Neutrophil (primary cell): ENCODE measurements around the gene INHBB.
"Not testable (repeated sequence)": the region's sequence is repeated elsewhere in the genome, so short reads cannot be mapped to it uniquely, and the experiment has no call there.

Experiments
- H3K27ac ChIP-seq: fragments of 200-600 bp; sonication (generic); 2 replicates; pipeline ENCODE4 v1.5.1; 2016; ENCODE audit warnings: mild to moderate bottlenecking, moderate library complexity
- H3K27me3 ChIP-seq: fragments of 200-600 bp; sonication (generic); 2 replicates; pipeline ENCODE4 v1.6.0; 2016; ENCODE audit warnings: mild to moderate bottlenecking
- H3K36me3 ChIP-seq: fragments of 200-600 bp; sonication (generic); 2 replicates; pipeline ENCODE4 v1.5.1; 2017
- H3K4me1 ChIP-seq, 2 experiments: fragments of 200-600 bp in 1 of 2; sonication (generic) in 1 of 2; 1 replicate in 1 of 2; 2 replicates in 1 of 2; pipeline versions ENCODE4 v1.5.1 to v1.6.1; 2013 to 2016; ENCODE audit warnings: low read depth in 1 of 2, low read length in 1 of 2, mild to moderate bottlenecking in 1 of 2, moderate library complexity in 1 of 2; ENCODE audit not compliant: control insufficient read depth in 1 of 2, insufficient read depth in 1 of 2
- H3K4me3 ChIP-seq, 2 experiments: fragments of 200-600 bp in 1 of 2; sonication (generic) in 1 of 2; 1 replicate in 1 of 2; 2 replicates in 1 of 2; pipeline ENCODE4 v1.5.1; 2013 to 2016; ENCODE audit warnings: low read depth in 1 of 2, low read length in 1 of 2, mild to moderate bottlenecking in 1 of 2, moderate library complexity in 1 of 2
- H3K9me3 ChIP-seq: fragments of 200-600 bp; sonication (generic); 2 replicates; pipeline ENCODE4 v1.5.1; 2016
- TF ChIP-seq, protein P1 (sequence below): fragments of 200-600 bp; sonication (generic); IDR thresholded peaks from 2 replicates; pipeline ENCODE4 v1.5.1; 2016; ENCODE audit warnings: antibody characterized with exemption

Gene INHBB

DNA sequence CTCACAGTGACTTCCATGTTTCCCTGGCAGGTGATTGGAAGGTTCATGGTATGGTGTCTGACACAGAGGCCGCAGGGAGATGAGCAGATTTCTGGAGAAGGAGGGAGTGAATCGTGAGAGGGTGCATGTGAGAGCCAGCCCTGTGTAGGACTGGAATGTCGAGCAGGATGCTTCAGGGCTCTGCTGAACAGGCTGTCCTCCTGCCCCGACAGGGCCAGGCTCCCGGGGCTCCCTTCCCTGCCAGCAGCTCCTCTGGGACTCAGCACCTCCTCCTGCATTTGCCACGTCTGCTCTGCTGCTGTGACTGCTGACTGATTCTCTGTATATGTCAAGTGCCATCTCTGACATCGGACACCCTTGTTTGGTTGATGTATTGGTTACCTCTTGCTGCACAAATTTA lies 38.5 kb upstream of the INHBB start:
- no peak overlapping the region for H3K27ac ChIP-seq
- no peaks in the 10 kb centered on the region for H3K27me3 ChIP-seq
- H3K4me1 ChIP-seq, result peaks cover 10 to 11% of the 10 kb centered on the region in 2 experiments
- no peaks in the 10 kb centered on the region for H3K9me3 ChIP-seq
- H3K4me3 ChIP-seq, result no peak overlapping the region
- TF ChIP-seq, protein P1, sequence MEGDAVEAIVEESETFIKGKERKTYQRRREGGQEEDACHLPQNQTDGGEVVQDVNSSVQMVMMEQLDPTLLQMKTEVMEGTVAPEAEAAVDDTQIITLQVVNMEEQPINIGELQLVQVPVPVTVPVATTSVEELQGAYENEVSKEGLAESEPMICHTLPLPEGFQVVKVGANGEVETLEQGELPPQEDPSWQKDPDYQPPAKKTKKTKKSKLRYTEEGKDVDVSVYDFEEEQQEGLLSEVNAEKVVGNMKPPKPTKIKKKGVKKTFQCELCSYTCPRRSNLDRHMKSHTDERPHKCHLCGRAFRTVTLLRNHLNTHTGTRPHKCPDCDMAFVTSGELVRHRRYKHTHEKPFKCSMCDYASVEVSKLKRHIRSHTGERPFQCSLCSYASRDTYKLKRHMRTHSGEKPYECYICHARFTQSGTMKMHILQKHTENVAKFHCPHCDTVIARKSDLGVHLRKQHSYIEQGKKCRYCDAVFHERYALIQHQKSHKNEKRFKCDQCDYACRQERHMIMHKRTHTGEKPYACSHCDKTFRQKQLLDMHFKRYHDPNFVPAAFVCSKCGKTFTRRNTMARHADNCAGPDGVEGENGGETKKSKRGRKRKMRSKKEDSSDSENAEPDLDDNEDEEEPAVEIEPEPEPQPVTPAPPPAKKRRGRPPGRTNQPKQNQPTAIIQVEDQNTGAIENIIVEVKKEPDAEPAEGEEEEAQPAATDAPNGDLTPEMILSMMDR, result no peak
- H3K36me3 ChIP-seq, result peaks cover 30% of the 10 kb centered on the region

DNA sequence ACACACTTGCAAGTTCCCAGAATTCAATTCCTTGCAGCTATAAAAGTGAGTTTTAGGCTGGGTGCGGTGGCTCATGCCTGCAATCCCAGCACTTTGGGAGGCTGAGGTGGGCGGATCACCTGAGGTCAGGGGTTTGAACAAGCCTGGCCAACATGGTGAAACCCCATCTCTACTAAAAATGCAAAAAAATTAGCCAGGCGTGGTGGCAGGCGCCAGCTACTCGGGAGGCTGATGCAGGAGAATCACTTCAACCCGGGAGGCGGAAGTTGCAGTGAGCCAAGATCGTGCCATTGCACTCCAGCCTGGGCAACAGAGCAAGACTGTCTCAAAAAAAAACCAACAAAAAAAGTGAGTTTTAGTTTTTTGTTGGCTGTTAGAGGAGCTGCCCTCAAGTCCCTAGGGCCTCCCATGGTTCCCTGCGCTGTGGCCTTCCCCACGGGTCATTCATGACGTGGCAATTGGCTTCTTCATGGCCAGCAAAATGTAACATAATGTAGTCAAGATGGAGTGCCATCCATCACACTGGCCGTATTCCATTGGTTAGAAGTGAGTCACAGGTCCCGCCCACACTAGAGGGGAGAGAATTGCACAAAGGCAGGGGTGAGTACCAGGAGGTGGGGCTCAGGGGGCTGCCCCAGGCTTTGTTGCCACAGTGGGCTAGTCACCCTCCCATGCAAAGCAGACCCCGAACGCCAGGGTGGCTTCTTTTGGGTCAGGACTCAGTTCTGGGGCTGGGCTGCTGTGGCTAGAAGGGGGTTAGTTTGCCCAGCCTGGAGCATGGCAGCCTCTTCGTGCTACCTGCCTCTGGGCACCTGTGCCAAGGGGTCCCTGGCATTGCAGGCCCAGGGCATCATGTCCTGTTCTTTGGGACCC lies 37.7 kb upstream of the INHBB start:
- Histone ChIP-seq H3K4me3 (no peak overlapping the region), H3K27ac (no peak overlapping the region), H3K9me3 (no peaks in the 10 kb centered on the region), H3K4me1 (peaks cover 17 to 19% of the 10 kb centered on the region in 2 experiments), H3K36me3 (peaks cover 22% of the 10 kb centered on the region), H3K27me3 (no peaks in the 10 kb centered on the region)
- TF ChIP-seq, protein P1, result no peak

GRCh38 chr2:120310136-120310535 lies 35.8 kb upstream of the INHBB start:
- TF ChIP-seq, protein P1, result no peak
- Histone ChIP-seq H3K4me3 (no peak overlapping the region), H3K9me3 (no peaks in the 10 kb centered on the region), H3K4me1 (peaks cover 33 to 38% of the 10 kb centered on the region in 2 experiments), H3K27ac (no peak overlapping the region), H3K36me3 (peaks cover 7% of the 10 kb centered on the region), H3K27me3 (no peaks in the 10 kb centered on the region)

DNA sequence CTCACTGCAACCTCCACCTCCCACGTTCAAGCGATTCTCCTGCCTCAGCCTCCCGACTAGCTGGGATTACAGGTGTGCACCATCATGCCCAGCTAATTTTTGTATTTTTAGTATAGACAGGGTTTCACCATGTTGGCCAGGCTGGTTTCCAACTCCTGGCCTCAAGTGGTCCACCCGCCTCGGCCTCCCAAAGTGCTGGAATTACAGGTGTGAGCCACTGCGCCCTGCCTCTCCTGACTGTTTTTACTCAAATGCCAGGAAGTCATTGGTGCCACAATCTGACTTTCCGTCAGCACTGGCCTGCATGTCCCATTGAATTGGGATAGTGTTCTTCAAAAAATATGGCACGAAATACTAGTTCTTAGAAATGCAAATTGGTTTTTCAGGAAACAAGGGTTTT lies 35.1 kb upstream of the INHBB start:
- not testable (repeated sequence) for H3K36me3 ChIP-seq, H3K27me3 ChIP-seq, H3K27ac ChIP-seq, H3K9me3 ChIP-seq, H3K4me3 ChIP-seq
- peaks cover 29 to 32% of the 10 kb centered on the region in 2 experiments for H3K4me1 ChIP-seq

DNA sequence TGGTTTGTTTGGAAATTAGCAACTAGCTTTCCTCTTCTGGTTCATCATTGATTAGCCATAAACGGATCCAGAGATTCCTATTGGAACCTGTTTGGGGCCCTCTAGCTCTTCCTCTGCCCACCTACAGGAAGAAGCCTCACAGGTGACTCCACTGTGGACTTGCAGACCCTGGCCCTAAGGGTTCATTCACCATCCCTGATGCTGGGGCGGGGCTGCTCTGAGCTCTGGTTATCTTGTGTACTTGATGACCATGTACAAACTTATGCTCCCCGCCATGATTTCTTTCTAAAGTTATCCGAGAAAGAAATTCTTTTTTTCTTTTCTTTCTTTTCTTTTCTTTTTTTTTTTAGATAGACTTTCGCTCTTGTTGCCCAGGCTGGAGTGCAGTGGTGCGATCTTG lies 33.9 kb upstream of the INHBB start:
- TF ChIP-seq, protein P1, result no peak
- Histone ChIP-seq H3K4me1 (peaks cover 23 to 27% of the 10 kb centered on the region in 2 experiments), H3K27me3 (no peaks in the 10 kb centered on the region)

More for the DNA sequence above, 33.9 kb upstream of the INHBB start:
- no peak overlapping the region for H3K27ac ChIP-seq
- no peak overlapping the region for H3K4me3 ChIP-seq
- no peaks in the 10 kb centered on the region for H3K36me3 ChIP-seq
- H3K9me3 ChIP-seq, result no peaks in the 10 kb centered on the region
